Activated CD8-positive, alpha-beta memory T cell treated with anti-CD3 and anti-CD28 coated beads, Interleukin-2, amount 50 U/mL, for 24 hours (primary cell): ENCODE results near the gene KIF26A.
"Not testable (repeated sequence)": the region's sequence is repeated elsewhere in the genome, so short reads cannot be mapped to it uniquely, and the experiment has no call there.

Experiments
- DNase-seq: peaks from one replicate; pipeline ENCODE4 v3.0.0-alpha.2; 2020; ENCODE audit errors: extremely low read depth

The KIF26A gene

DNA sequence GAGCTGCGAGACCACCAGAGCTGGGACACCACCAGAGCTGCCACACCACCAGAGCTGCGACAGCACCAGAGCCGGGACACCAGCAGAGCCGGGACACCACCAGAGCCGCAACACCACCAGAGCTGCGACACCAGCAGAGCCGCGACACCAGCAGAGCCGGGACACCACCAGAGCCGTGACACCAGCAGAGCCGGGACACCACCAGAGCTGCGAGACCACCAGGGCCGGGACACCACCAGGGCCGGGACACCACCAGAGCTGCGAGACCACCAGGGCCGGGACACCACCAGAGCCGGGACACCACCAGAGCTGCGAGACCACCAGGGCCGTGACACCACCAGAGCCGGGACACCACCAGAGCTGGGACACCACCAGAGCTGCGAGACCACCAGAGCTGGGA is 69.9 kb downstream of the KIF26A start:
- DNase-seq = not testable (repeated sequence)

DNA sequence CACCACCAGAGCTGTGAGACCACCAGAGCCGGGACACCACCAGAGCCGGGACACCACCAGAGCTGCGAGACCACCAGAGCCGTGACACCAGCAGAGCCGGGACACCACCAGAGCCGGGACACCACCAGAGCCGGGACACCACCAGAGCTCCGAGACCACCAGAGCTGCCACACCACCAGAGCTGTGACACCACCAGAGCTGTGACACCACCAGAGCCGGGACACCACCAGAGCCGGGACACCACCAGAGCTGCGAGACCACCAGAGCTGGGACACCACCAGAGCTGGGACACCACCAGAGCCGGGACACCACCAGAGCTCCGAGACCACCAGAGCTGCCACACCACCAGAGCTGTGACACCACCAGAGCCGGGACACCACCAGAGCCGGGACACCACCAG is 70.7 kb downstream of the KIF26A start:
- DNase-seq = not testable (repeated sequence)

DNA sequence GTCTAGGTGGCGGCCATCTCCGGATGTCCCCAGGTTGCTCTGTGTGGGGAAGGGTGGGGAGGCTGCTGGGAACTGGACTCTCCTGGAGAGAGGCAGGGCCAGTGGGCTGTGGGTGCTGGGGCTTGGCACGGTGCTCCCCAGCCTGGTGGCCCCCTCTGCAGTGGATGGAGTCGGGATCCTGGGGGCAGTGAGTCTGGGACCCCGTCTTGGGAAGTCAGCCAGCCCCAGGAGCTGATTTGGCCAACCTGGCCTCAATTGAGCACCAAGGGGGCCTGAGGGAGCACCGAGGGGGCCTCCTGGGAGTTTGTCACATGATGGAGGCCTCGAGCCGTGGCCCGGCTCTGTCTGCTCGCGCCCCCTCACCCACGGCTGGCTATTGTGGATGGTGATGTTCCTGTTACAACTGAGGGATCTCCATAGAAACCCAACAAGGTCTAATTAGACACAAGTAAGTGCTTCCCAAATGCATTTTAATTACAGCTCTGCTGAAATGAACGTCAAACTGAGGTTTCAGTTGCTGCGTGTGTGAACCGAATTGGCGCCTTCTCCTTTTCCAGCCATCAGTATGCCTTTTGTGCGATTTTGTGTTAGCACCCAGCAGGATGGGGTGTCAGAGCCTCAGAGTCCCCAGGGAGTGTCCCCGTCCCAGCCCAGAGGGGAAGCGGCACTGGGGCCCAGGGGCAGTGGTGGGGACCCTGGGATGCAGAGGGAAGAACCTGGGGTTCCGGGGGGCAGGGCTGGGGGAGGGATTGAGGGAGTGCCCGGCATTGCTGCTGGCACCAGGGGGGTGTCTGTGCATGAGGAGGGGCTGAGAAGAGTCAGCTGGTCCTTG is 71.8 kb downstream of the KIF26A start:
- DNase-seq = no peak

DNA sequence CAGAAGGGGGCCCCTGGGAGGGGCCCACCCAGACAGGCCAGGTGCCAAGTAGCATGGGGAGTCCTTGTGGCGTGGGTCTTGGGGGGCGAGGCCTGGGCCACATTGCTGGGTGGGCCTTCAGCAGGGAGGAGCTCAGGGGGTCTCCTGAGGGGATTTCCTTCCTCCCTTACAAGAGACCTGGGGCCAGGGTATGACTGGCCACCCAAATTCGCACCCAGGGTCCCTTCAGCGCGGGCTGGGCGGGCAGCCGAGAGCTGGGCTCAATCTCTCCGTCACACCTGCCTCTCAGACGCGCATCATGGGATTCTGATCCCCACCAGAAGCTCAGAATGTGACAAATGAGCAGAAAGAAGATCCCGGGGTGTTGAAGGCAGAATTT is 72.4 kb downstream of the KIF26A start:
- DNase-seq = no peak

DNA sequence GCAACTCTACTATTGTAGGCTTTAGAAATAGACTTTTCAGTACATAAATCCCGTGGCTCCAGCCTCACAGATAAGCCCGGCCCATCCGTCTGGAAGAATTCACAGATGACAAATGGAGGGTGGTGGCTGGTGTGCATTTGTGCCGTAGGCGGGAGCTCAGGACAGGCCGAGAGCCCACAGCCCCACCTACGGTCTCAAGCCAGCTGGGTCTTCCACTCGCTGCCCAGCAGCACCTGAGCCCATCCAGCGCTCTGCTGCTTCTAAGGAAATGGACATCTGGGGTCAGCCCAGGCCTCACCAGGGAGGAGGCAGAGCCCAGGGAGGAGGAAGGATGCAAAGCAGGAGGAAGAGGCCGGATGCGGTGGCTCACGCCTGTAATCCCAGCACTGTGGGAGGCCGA is 72.8 kb downstream of the KIF26A start:
- DNase-seq = no peak

DNA sequence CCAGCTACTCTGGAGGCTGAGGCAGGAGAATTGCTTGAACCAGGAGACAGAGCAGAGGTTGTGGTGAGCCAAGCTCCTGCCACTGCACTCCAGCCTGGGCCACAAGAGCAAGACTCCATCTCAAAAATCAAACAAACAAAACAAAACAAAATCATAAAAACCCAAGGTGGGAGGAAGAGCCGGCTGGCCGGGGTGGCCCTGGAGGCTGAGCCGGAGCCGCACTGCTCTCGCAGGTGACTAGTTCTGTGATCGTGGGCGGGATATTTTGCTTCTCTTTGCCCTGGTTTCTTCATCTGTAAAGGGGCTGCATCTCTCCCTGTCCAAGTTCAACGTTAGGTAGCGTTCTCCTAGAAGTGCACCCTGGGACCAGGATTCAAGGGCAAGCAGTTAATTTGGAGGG is 73.4 kb downstream of the KIF26A start:
- no peak for DNase-seq

DNA sequence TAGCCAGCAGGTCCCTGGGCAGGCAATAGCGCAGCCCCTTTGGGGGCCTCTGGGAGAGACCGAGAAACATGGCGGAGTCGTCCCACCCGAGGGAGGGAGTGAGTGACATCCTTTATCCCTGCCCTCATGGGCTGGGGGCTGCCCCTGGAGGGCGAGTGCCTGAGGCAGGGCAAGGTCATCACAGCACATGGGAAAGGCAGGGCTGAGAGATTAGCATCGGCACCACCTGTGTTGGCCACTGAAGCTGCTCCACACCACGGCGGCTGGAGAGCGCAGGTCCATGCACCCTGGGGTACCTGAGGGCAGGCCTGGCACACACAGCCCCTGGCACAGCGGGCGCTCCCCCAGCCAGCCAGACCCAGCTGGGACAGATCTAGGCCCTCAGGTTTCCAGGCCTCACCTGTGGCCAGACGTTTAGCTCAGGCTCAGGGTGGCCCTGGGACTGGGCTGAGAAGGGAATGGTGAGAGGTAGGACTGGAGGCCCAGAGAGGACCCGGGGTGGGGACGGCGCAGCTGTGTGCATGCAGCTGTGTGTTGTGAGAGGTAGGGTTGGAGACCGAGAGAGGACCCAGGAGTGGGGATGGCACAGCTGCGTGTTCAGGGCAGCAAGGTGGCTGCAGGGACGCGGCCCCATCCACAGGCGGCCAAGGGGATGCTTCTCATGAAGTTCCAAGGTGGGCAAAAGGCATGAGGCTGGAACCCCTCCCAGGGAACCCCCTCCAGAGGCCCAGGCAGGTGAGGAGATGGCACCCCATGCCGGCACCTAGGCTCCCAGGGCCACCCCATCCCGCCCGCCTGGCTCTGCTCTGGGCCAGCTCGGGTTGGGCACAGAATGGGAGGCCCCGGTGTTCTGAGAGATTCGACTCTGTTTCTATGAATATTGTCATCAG is 74.1 kb downstream of the KIF26A start:
- DNase-seq = no peak

DNA sequence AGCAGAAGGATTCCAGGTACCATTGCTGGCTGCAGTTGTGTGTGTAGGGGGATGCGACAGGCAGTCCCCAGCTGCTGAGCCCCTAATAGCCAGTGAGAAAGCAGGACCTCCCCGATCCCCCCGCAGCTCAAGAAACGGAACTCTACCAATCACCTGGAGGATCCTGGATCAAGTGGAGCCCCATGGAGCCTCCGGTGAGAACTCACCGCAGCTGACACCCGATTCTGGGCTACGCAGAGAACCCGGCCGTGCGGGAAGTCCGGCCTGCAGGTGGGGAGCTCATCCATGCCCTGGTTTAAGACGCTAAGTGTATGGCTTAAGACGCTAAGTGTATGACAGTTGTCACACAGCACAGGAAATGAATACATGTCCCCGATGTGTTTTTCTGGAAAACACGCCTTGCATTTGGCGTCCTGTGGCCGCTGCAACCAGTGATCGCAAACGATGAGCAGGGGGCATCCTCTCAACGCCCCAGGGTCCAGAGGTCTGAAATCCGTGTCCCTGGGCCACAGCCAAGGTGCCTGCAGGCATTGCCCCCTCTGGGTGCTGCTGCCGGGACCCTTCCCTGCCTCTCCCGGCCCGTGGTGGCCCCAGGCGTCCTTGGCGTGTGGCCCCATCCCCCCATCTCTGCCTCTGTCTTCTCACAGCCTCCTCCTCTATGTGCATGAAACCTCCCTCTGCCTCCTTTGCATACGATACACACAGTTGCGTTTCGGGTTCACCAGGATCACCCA is 75.1 kb downstream of the KIF26A start:
- DNase-seq = no peak

DNA sequence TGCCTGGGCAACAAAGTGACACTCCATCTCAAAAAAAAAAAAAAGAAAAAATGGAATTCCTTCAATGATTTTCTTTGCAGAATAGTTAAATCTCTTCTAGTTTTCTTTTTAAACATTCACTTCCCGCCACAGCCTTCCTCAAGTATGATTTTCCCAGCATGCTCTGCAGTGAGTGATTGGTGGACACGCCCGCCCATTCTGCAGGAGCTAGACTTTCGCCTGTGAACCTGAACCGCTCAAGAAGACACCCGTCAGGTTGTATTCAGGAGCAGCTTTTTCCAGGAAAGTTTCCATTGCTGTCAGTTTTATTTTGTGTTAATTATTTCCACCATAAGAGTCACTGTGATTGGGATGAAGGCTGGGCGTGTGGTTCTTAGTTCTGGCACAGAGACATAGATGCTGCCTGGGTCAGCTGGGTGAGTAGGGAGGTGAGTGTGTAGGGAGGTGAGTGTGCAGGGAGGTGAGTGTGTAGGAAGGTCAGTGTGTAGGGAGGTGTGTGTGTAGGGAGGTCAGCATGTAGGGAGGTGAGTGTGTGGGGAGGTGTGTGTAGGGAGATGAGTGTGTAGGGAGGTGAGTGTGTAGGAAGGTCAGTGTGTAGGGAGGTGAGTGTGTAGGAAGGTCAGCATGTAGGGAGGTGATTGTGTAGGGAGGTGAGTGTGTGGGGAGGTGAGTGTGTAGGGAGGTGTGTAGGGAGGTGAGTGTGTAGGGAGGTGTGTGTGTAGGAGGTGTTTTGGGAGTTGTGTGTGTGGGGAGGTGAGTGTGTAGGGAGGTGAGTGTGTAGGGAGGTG is 76.2 kb downstream of the KIF26A start:
- no peak for DNase-seq

DNA sequence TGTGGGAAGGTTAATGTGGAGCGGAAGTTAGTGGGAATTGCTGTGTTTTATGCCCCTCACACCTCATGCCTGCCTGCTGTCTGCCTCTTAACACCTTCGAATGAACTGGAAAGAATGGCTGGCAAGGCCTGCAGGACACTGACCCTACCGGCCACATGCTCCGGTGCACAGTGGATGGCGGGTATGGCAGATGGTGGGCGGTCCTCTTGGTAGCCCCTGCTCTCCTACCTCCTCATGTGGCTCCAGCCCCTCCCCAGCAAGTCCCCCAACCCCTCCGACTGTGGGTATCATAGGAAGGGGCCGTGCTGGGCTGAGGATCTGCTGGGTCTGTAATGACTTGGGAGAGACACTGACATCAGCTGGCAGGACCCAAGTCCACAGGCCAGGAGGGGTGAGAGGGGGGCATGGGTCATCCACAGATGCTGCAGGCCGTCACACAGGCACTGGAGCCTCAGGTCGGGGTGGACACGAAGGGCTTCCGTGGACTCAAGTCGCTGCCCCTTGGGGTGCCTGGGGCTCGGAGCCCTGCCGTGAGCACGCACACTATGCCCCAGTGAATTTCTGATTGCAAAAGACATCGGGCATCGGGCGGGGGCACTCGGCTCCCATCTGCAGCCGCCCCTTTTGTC is 77.4 kb downstream of the KIF26A start:
- no peak for DNase-seq

DNA sequence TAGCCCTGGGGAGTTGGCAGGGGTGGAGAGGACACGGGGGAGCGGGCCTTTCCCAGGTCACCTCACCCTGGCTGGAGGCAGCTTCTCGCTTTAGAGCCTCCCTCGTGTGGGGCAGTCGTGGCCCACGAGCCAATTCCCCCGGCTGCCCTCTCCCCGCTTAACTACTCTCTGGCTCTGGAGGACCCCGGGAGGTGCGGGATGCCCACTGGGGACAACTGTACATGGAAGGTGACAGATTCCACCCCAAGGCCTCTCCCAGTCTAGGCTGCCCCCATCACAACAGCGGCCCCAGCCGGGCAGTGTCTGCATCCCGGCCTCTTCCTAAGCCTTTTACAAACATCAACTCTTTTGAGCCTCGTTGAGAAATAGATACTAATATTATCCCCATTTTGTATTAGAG is 78.1 kb downstream of the KIF26A start:
- no peak for DNase-seq

DNA sequence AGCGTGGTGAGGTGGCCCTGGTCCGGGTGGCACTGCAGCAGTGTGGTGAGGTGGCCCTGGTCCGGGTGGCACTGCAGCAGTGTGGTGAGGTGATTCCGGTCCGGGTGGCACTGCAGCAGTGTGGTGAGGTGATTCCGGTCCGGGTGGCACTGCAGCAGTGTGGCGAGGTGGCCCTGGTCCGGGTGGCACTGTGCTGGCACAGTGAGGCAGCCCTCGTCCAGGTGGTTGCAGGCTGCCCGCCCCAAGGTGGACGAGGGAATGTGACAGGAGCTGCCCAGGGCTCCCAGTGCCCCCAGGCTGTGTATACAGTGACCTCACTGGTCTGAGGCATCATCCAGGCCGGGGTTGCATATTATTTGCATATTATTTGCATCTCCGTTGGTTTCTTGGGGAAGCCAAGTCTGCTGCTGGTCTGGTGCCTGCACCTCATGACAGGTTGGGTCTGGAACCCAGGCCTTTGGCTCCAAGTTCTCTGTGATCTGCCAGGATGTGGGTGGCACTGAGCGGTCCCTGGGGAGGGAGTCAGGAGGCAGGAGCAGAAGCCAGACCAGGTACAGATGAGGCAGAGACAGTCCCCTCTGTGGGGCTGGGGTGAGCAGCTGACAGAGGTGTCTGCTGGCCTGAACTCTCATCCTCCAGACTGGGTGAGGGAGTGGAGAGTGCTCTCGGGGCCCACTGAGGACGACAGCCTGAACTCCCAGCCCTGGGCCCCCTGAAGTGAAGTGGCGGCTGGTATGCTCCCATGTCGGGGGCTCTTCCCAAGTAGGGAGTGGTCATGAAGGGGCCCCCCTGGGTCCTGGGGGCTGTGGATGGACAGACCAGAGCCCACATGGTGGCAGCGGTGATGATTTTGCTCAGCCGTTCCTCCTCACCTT is 79.3 kb downstream of the KIF26A start:
- DNase-seq = no peak

DNA sequence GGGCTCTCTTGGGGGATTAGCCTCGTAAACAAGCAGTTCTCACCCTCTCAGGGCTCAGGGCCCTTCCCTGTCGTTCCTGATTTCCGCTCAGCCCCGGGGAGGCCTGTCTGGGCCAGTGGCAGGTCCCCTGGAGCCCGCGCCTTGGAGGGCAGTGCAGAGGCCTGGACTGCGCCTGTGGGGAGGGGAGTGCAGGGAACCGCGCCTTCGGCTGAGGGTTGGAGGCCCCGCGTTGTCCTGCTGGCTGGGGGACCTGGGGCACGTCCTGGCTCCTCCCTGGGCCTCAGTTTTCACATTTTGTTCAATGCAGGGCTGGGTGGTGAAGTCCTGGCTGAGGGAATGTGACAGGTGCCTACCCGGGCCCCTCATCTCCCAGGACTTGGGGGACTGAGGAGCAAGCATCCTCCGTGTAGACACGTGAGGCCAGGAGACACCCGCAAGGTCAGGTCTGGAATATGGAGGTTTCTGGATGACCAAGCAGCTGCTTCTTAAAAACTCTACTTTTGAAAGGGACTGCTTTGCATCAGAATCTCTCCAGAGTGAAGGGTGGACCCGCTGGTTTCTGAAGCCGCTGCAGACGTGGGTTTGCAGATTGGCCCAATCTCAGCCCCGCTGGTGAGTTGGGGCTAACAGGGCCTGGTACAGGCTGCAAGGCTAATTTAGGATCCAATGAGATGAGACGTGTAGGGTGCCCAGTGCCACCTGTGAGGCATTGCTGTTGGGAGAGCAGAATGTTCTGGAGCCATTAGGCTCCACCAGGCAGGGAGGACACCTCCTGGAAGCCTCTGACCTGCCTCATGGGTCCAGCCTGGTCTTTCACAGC is 80.2 kb downstream of the KIF26A start:
- DNase-seq = no peak

DNA sequence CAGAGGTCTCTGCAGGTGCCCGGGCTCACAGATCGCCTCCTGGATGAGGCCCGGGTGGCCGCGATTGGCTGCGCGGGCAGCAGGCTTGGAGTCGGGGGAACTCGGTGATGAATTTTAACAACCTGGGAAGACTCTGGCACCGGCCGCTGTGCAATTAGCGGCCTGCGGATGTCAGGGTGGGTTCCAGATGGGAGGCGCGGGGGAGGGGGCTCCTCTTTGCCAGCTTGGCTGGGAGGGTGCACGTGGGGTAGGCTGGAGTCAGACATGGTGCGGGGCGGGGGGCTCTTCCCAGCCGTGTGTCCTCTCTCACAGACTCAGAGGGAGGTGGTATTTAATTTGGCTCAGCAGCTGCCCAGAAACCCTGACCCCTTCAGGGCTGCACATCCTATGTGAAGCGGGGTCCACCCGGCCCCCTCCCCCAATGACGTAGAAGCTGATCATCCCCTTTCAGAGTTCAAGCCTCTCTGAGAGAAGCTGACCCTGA is 81.4 kb downstream of the KIF26A start:
- no peak for DNase-seq

DNA sequence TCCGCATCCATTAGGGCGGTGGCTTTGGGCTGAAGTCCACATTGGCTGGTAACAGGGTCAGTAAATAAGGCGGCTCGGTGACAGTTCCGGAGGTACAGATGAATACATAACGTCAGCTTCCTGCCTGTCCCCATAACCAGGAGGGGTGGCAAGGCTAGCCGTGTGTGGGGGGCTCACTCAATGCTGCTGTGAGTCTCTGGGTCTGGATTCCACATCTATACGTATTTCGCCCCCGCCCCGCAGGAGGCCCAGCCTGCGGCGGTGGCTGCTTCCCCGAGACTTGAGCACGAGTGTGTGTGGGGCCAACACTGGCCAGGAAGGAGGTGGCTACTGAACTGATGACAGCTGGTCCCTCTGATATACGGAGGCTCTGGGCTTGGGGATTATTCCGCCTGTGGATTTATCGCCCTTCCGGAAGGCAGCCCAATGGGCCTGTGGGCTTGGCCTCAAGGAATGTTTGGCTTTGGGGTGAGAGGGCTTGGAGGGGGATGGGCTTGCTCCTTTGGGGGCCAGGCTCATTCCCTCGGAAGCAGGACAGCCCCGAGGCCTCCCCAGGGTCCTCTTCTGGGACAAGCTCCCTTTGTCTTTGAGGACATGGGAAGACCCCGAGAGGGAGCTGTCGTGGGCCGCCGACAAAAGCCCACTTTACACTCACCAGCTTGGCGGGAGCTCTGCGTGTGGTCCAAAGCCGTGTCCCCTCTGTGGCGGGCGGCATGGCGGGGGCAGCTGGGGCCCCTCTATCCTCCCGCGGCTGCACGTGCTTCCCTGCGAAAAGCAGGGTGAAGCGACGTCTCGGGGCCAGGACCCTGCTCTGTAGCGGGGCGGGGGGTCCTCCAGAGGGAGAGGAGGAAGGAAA is 82.1 kb downstream of the KIF26A start:
- DNase-seq = no peak

DNA sequence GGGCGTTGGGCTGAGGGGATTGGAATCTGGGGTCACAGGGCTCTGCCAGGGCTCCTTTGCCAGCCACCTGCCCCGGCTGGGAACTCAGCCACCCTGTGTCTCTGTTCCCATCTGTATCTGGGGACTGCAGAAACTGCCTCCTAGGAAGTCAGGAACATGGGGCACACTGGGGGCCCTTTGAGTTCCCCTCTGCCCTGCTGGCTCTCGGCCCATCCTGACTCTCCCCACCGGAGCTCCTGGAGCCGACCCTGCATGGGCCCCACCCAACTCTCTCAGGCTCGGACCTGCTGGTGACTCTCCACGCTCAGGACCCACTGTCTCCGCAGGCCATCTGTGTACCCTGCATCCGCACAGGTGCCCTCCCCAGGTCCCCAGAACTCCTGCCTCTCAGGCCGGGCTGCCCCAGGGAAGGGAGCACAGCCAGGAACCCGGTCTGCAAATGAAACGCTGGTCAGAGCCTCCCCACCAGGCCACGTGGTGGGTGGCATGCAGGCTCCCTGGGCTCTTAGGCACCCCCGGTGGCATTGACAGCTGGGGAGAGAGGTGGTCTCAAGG is 82.8 kb downstream of the KIF26A start:
- no peak for DNase-seq

DNA sequence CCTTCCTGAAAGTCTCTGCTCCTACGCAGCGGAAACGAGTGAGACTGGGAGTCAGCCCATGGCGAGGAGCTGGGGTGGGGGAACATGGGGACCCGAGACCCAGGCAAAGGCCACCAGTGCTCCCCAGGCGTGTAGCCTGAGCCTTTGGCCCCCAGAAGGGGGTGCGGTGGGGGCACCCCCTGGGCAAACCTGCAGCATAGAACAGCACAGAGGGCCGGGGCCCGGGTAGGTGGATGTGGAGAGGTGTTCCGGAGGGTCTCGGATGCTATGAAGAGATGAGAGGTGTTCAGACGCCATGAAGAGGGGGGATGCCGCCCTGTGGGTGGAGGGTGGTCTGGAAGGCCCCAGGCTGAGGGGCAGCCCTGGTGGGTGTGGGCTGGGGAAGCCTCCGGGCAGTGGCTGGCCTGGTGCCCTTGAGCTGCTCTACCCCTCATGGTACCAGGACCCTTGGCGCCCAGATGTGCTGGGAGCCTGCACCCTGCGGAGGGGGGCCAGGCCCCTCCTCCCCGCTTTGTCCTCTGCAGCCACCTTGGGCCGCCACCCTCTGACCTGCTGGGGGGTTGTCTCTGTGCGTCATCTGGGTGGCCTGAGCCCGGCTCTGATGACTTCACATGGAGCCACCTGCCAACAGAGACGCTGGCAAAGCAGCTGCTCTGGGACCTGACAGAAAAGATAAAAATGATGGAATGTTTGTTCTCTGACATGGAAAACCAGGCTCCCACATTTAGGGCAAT is 83.4 kb downstream of the KIF26A start:
- DNase-seq = no peak
